Dendritic cell treated with granulocyte-macrophage colony-stimulating factor and Interleukin-4, amounts not matched to agents 40 ng/mL and 50 ng/mL, for 4 days (primary cell): ENCODE measurements around the gene SLC5A10.
"Not testable (repeated sequence)": the region's sequence is repeated elsewhere in the genome, so short reads cannot be mapped to it uniquely, and the experiment has no call there.

Experiments
- H3K27ac Mint-ChIP-seq: one replicate; pipeline ENCODE4 v1.8.0; 2022; ENCODE audit warnings: mild to moderate bottlenecking, mixed read lengths
- H3K27me3 Mint-ChIP-seq: one replicate; pipeline ENCODE4 v1.8.0; 2022; ENCODE audit warnings: mild to moderate bottlenecking, mixed read lengths
- H3K36me3 Mint-ChIP-seq: one replicate; pipeline ENCODE4 v1.8.0; 2022; ENCODE audit warnings: low read depth, mixed read lengths
- H3K4me1 Mint-ChIP-seq: one replicate; pipeline ENCODE4 v1.8.0; 2022; ENCODE audit warnings: low read depth, mixed read lengths
- H3K4me3 Mint-ChIP-seq: one replicate; pipeline ENCODE4 v1.8.0; 2022; ENCODE audit warnings: mild to moderate bottlenecking, moderate library complexity, mixed read lengths
- H3K9me3 Mint-ChIP-seq: one replicate; pipeline ENCODE4 v1.8.0; 2022; ENCODE audit warnings: mixed read lengths
- intact Hi-C: fragments of 100-400 bp; cut with micrococcal nuclease; formaldehyde crosslinking; loops from one replicate; pipeline ENCODE4 v1.15.0; 2022

SLC5A10 gene

GRCh38 chr17:19043032-19043431 is 91.1 kb downstream of the SLC5A10 start:
- H3K27ac Mint-ChIP-seq, H3K36me3 Mint-ChIP-seq, H3K27me3 Mint-ChIP-seq, H3K4me1 Mint-ChIP-seq, H3K9me3 Mint-ChIP-seq, intact Hi-C loops, H3K4me3 Mint-ChIP-seq: not testable (repeated sequence)

GRCh38 chr17:19044643-19045042 is 92.7 kb downstream of the SLC5A10 start:
- H3K27me3 Mint-ChIP-seq, H3K9me3 Mint-ChIP-seq, H3K36me3 Mint-ChIP-seq, H3K4me1 Mint-ChIP-seq, H3K27ac Mint-ChIP-seq, H3K4me3 Mint-ChIP-seq, intact Hi-C loops: not testable (repeated sequence)

- H3K27ac Mint-ChIP-seq, H3K36me3 Mint-ChIP-seq, intact Hi-C loops, H3K9me3 Mint-ChIP-seq, H3K4me1 Mint-ChIP-seq, H3K4me3 Mint-ChIP-seq, H3K27me3 Mint-ChIP-seq: not testable (repeated sequence)
Observed at GRCh38 chr17:19046782-19047375, 94.9 kb downstream of the SLC5A10 start, which contains the start of gene GRAP. TSS of gene GRAP (minus strand) at chr17:19046957. CDS start at chr17:19046926, 31 bp downstream.

- H3K36me3 Mint-ChIP-seq, H3K4me1 Mint-ChIP-seq, H3K9me3 Mint-ChIP-seq, H3K27me3 Mint-ChIP-seq, intact Hi-C loops, H3K4me3 Mint-ChIP-seq, H3K27ac Mint-ChIP-seq: not testable (repeated sequence)
Observed at GRCh38 chr17:19047510-19047909, 95.5 kb downstream of the SLC5A10 start.

- H3K27me3 Mint-ChIP-seq, H3K27ac Mint-ChIP-seq, H3K4me3 Mint-ChIP-seq, H3K36me3 Mint-ChIP-seq, intact Hi-C loops, H3K9me3 Mint-ChIP-seq, H3K4me1 Mint-ChIP-seq: not testable (repeated sequence)
Observed at GRCh38 chr17:19048826-19049225, 96.9 kb downstream of the SLC5A10 start.

GRCh38 chr17:19055447-19055846 is 103.5 kb downstream of the SLC5A10 start:
- H3K4me3 Mint-ChIP-seq, H3K27me3 Mint-ChIP-seq, H3K36me3 Mint-ChIP-seq, intact Hi-C loops, H3K27ac Mint-ChIP-seq, H3K9me3 Mint-ChIP-seq, H3K4me1 Mint-ChIP-seq: not testable (repeated sequence)

- H3K4me3 Mint-ChIP-seq, H3K27me3 Mint-ChIP-seq, H3K4me1 Mint-ChIP-seq, intact Hi-C loops, H3K36me3 Mint-ChIP-seq, H3K27ac Mint-ChIP-seq, H3K9me3 Mint-ChIP-seq: not testable (repeated sequence)
Observed at GRCh38 chr17:19062009-19062717, 110.2 kb downstream of the SLC5A10 start.

GRCh38 chr17:19062718-19063325 is 110.9 kb downstream of the SLC5A10 start:
- H3K9me3 Mint-ChIP-seq, H3K4me1 Mint-ChIP-seq, intact Hi-C loops, H3K36me3 Mint-ChIP-seq, H3K4me3 Mint-ChIP-seq, H3K27me3 Mint-ChIP-seq: not testable (repeated sequence)
- peak overlapping the region; percentile 72 for H3K27ac Mint-ChIP-seq

GRCh38 chr17:19063326-19063956 is 111.5 kb downstream of the SLC5A10 start:
- H3K36me3 Mint-ChIP-seq, H3K4me1 Mint-ChIP-seq, intact Hi-C loops, H3K9me3 Mint-ChIP-seq, H3K27me3 Mint-ChIP-seq: not testable (repeated sequence)
- Mint-ChIP-seq H3K4me3 (peak overlapping the region; percentile 13), H3K27ac (peak overlapping the region; percentile 72)

- intact Hi-C loops, H3K9me3 Mint-ChIP-seq, H3K4me1 Mint-ChIP-seq, H3K27ac Mint-ChIP-seq, H3K4me3 Mint-ChIP-seq, H3K27me3 Mint-ChIP-seq, H3K36me3 Mint-ChIP-seq: not testable (repeated sequence)
Observed at GRCh38 chr17:19064378-19064777, 112.4 kb downstream of the SLC5A10 start.

- intact Hi-C loops, H3K9me3 Mint-ChIP-seq, H3K27ac Mint-ChIP-seq: not testable (repeated sequence)
Observed at GRCh38 chr17:19070318-19071168, 118.6 kb downstream of the SLC5A10 start.

More at GRCh38 chr17:19070318-19071168, 118.6 kb downstream of the SLC5A10 start:
- not testable (repeated sequence) for H3K4me1 Mint-ChIP-seq, H3K4me3 Mint-ChIP-seq, H3K36me3 Mint-ChIP-seq, H3K27me3 Mint-ChIP-seq
